H1 (cell line): ENCODE data around the gene RMND1. TPM values are rescaled to one million over a fixed set of nuclear protein-coding genes. Genes with fewer than 3 reads are reported as not detected.

Source experiments
- ASH2L ChIP-seq: fragments of 200-600, 300-600 bp; sonication (generic); IDR thresholded peaks from one replicate; pipeline ENCODE4 v1.7.1; 2017; ENCODE audit warnings: low read length
- BACH1 ChIP-seq: IDR thresholded peaks from 2 replicates; pipeline ENCODE4 v1.6.1; 2012; ENCODE audit warnings: low read length, improper control_type of control experiment
- CHD7 ChIP-seq: fragments of 300-600 bp; sonication (generic); IDR thresholded peaks from 2 replicates; pipeline ENCODE4 v1.7.1; 2012; ENCODE audit warnings: low read length, moderate library complexity, mild to moderate bottlenecking, inconsistent platforms; ENCODE audit not compliant: insufficient replicate concordance
- HDAC2 ChIP-seq, 2 experiments: fragments of 300-600 bp in 1 of 2; sonication (generic) in 1 of 2; IDR thresholded peaks; 2 replicates each; pipeline ENCODE4 v1.6.1; 2011 to 2012; ENCODE audit warnings: low read depth in 2 of 2, low read length in 2 of 2, mild to moderate bottlenecking in 2 of 2, moderate library complexity in 2 of 2, borderline replicate concordance in 1 of 2, inconsistent platforms in 1 of 2
- NANOG ChIP-seq: IDR thresholded peaks from 2 replicates; pipeline ENCODE4 v1.6.1; 2011; ENCODE audit warnings: low read length, low read depth, mild to moderate bottlenecking, inconsistent platforms; ENCODE audit not compliant: insufficient read depth, poor library complexity, severe bottlenecking
- NRF1 ChIP-seq: IDR thresholded peaks from 2 replicates; pipeline ENCODE4 v1.6.1; 2011; ENCODE audit warnings: mild to moderate bottlenecking, low read depth, low read length, improper control_type of control experiment
- POLR2AphosphoS5 ChIP-seq: IDR thresholded peaks from 2 replicates; pipeline ENCODE4 v1.6.1; 2011; ENCODE audit warnings: low read depth, low read length
- TAF7 ChIP-seq: optimal IDR thresholded peaks from 2 replicates; pipeline ENCODE3; 2011; ENCODE audit warnings: low read depth, mild to moderate bottlenecking, inconsistent platforms, low read length, moderate library complexity, borderline replicate concordance
- ZNF274 ChIP-seq: IDR thresholded peaks from 2 replicates; pipeline ENCODE4 v1.7.0; 2012; ENCODE audit warnings: low read length, borderline replicate concordance; ENCODE audit errors: extremely low read depth
- polyA plus RNA-seq, 7 experiments: library from polyadenylated mRNA; depleted of rRNA in 3 of 7; stranded (reverse) in 5 of 7; unstranded in 2 of 7; fragments of >200 nt in 5 of 7; fragments of 200-250 nt in 2 of 7; gene quantifications; 1 replicate in 5 of 7; 2 replicates in 1 of 7; 4 replicates in 1 of 7; pipeline versions ENCODE4 v1.2.1 to v1.2.3, GENCODE V29; 2011 to 2013; ENCODE audit warnings: missing spikeins in 2 of 7, mixed read lengths in 2 of 7
- total RNA-seq: library from RNA; stranded (reverse); fragmentation: NEBNext Ultra II Directional; extraction: Animal tissue kit (Norgen Biotek cat#: 25700); gene quantifications from 2 replicates; pipeline ENCODE4 v1.2.1, GENCODE V29; 2021

The RMND1 gene
- total and polyA plus RNA-seq, 2 of the 8 experiments (the other 6 are each of a cell fraction or from before 2014, with no cell fraction given) = 7.3 to 21.9 TPM

GRCh38 chr6:151385177-151385576, 66.7 kb downstream of the RMND1 start (continued):
- TF ChIP-seq CHD7 (no peak), POLR2AphosphoS5 (no peak), NANOG (no peak), NRF1 (no peak), ZNF274 (no peak), TAF7 (no peak), BACH1 (no peak), ASH2L (no peak), HDAC2 (IDR thresholded peaks at IDR 0.05; ENCODE audit: borderline replicate concordance in 1 of 2, low read depth in 2 of 2, low read length in 2 of 2) (no peak)
